ENCODE measurements around the gene GFER.
"Not testable (repeated sequence)": the region's sequence is repeated elsewhere in the genome, so short reads cannot be mapped to it uniquely, and the experiment has no call there.

GFER gene

DNA sequence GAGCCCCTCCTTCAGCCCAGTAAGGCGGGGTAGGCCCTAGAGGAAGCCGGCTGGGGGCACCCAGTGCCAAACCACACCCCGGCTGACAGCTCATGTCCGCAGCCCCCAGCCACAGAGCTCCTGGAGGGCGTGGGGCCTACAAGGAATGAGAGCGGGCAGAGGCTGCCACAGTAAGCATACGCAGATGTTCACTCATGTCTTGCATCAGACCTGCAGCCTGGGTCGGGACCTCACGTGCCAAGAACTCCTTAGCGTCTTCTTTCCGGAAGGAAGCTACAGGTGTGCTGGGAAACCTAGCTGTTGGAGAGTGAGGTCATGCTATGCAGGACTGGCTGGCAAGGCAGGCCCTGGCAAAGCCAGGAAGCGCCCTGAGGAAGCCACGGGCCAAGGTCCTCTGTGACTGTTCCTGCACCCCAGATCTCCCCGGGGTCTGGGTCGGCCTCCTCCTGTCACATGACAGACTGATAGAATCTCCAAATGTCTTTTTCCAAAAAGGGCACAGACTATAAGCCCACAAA lies 24.1 kb downstream of the GFER start:
- no peak for DNase-seq

DNA sequence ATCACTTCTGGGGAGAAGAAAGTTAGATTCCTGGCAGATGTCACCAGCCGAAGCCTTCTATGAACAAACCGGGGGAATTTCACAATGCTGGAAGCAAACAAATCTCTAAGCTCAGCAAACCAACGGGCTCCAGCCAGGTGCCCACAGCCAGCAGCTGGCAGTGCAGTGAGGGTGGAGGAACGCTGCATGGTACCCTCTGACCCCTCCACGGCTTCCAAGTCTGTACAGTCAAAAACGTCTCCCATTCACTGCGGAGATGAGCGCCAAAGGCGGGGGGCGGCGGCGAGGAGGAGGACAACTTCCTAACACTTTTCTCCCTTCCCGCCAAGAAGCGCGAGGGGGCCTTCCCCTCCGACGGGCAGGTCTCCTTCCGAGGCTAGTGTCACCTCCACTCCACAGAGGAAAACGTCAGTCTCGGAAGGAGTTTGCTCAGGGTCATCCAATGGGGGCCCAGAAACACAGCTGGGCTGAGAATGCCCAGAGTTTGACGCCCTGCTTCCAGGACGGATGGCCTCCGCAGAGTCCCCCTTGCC lies 24.7 kb downstream of the GFER start:
- DNase-seq: no peak

GRCh38 chr16:2009164-2009711 lies 25.2 kb downstream of the GFER start:
- no peak for DNase-seq

DNA sequence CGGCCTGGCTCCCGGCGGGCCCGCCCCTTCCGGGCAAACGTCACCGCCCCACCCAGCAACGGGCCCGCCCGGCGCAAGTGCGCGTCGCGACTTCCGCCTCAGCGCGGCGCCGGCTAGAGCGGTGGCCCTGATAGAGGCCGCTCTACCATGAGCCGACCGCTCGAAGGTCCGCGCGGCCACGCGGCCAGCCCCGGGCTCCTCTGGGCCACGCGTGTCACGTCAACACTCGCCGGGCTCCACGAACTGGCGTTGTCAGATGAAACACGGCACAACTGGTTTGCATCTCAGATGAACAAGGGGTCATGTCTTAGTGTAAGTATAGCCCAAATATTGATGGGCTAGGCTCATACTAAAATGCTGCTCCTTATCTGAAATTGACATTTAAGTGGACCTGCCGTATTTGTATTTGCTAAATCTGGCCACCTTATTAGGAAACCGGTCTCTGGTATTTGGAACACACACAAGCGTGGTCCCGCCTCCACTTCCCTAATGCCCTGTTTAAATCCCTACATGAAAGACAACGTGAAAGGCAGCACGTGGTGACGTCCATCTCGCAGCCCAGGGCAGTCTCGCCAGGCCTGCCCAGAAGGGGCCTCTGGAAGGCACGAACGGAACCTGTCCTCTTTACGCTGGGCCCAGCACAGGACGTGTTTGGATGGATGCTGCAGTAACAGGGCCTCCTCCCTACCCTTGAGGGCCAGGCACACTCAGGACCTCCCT lies 26.0 kb downstream of the GFER start, which contains the start of gene ZNF598:
ZNF598 (minus strand) TSS at position 31 of the 720 bp plus-strand sequence.
- peak; percentile 89 for DNase-seq

- not testable (repeated sequence) for DNase-seq
These were observed 27.7 kb downstream of the GFER start for GRCh38 chr16:2011726-2012125.

GRCh38 chr16:2013527-2013926 lies 29.5 kb downstream of the GFER start:
- DNase-seq: no peak

- no peak for DNase-seq
These were observed 31.3 kb downstream of the GFER start for GRCh38 chr16:2015117-2015946.

- DNase-seq: no peak
These were observed 31.9 kb downstream of the GFER start for GRCh38 chr16:2015947-2016208.

DNA sequence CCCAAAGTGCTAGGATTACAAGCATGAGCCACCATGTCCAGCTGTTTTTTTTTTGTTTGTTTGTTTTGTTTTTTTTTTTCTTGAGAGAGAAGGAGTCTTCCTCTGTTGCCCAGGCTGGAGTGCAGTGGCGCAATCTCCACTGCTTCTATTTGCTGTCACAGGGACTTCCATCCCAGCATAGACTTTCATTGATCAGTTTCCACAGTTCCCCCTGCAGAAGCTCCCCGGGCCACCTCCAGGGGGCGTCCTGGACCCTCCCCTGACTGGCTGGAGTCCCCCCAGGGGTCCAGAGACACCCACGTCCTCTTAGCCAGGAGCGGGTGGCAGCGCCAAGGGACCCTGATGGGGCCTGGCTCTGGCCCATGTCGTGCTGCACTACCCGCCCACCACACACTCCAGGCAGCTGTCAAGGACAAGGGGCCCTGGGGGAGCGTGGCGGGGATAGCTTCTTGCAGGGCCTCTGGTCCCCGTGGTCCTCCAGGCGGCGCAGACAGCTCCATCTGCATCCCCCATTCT lies 32.5 kb downstream of the GFER start:
- peak; percentile 20 for DNase-seq

DNA sequence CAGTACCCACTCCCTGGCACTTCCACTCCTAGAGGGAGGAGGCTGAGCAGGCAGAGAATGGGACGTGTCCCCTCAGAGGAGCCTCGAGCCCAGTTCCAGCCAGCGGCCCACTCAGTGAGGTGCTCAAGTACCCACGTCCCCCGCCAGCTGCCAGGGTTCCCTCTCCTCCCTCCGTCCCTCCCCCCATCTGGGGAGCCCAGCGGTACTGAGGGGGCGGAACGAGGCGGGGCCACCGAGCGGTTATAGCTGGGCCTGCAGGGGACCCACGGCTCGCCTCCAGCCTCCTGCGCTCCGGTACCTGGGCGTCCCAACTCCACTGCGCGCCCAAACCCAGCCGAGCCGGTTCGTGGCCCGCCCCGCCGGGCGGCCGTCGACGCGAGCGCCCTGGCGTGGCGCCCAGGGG lies 35.5 kb downstream of the GFER start, which contains the start of gene NPW:
NPW (plus strand) TSS at position 268 of the 403 bp plus-strand sequence.
- peak; percentile 30 for DNase-seq

DNA sequence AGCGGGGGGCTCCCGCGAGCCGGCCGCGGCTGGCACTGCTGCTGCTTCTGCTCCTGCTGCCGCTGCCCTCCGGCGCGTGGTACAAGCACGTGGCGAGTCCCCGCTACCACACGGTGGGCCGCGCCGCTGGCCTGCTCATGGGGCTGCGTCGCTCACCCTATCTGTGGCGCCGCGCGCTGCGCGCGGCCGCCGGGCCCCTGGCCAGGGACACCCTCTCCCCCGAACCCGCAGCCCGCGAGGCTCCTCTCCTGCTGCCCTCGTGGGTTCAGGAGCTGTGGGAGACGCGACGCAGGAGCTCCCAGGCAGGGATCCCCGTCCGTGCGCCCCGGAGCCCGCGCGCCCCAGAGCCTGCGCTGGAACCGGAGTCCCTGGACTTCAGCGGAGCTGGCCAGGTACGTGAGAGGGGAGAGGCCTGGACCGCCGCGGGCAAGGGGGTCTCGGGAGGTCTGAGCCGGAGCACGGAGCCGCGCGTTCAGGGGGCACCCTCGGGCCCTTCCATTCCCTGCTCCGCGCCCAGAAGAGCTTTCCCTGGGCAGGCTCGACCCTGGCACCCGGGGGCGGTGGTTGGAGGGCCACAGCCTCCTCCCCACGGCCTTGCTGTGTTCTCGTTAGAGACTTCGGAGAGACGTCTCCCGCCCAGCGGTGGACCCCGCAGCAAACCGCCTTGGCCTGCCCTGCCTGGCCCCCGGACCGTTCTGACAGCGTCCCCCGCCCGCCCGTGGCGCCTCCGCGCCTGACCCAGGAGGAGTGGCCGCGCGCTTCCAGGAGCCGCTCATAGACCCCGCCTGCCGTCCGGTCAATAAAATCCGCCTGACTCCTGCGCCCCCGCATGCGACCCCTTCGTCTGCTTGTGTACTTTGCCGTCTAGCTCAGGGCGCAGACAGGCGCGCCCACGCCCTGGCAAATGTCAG lies 36.2 kb downstream of the GFER start:
- DNase-seq: no peak

DNA sequence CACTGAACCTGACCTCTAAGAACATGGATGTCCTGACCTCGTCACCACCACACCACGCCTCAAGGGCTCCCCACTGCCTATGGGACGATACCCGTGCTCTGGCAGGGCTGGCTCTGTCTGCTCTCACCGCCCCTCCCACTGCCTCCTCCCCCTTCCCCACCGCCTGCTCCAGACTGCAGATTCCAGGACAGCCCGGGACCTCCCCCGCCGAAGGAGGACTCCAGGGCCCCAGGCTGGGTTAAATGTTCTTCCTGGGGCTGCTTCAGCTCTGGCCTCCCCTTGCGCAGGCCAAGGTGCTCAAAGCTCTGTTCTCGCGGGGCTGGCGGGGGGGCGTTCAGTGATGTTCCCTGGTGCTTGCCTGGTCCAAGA lies 38.7 kb downstream of the GFER start:
- no peak for DNase-seq

DNA sequence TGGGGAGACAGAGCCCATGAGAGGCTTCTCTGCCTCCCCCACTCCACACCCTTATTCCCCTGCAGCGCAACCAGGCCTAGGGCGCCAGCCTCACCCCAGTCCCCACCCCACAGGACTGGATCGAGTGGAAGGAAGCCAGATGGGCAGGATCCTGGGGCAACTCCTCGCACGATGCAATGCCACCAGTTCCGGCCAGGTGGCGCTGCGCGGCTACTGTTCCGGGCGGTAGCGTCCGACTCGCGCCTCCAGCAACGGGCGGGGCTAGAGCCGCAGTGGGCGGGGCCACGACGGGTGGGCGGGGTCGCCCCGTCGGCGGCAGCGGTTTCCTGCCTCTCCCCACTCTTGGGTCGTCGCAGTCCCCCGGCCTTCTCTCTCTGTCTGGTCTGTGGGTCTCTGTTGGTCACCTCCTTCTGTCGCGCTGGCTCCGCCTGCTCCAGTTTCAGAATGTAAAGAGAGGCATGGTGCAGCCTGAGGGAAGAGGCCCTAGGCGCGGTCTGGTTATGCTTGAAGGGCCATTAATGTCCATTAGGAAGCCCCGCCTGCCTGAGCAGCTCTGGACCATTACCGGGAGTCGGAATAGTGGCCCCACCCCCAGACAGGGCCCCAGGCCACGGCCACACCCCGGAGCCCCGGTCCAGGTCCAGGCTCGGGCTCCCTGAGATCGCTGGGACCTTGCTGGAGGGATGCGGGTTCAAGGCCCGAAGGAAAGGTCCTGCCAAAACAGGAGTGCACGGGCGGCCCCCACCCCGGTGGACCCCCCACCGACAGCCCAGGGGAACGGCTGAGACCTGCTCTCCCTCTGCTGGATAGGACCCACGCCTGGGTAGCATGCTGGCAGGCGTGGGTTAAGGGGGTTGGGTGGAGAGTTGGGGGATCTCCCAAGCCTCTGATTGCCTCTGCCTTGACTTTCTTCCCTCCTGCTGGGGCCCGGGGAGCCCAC lies 39.4 kb downstream of the GFER start:
- peak; percentile 88 for DNase-seq

GRCh38 chr16:2024032-2024420 lies 40.0 kb downstream of the GFER start:
- DNase-seq: no peak

- no peak for DNase-seq
These were observed 41.3 kb downstream of the GFER start for GRCh38 chr16:2025251-2025650.

DNA sequence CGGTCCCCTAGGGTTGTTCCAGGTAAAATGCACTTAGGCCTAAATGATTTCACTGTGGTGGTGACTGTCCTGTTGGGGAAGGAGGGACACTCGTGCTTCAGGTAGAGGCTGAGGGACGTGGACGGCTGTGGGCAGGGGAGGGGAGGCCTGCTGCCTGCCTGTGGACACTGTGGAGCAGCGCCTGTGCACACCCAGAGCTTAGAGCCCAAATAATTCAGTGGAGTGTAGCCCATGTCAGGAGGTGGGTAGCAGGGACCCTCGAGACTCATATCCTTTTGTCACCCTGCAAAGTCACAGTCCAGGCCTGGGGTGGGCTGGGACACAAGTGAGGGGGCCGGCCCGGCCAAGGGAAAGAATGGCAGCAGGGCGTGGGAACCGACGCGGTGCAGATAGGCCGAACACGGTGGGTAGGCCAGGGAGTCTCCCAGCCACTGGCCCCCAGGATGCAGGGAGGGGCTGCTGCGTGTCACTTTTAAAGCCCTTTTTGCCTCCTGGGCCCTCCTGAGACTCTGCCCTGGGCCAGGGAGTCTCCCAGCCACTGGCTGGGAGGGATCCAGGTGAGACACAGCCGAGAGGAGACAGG lies 42.0 kb downstream of the GFER start:
- no peak for DNase-seq

DNA sequence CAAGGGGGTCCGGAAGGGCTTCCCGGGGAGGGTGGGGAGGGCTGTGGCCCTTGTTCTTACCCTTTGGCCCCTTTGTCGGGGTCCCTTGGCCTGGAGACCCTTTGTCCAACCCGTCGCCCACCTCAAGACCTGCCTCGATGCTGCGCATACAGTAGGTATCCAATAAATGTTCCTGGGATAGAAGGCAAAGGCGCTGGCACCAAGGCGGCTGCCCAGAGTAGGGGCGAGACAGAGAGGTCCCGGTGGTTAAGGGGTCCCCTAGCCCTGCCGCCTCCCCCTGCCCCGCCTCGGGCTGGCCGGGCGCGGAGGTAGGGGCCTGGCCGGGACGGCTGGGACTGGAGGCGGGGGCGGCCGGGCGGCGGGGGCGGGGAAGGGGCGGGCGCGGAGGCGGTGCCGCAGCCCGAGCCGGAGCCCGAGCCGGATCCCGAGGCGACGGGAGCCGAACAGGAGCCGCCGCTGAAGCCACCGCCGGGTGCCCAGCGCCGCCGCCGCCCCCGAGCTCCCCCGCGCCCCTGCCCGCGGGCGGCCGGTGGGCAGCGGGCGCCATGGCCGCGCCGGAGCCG lies 42.5 kb downstream of the GFER start, which contains the start of gene NHERF2:
NHERF2 (plus strand) TSS at position 442 of the 563 bp plus-strand sequence; CDS start at position 546, 104 bp downstream.
- DNase-seq: peak; percentile 43

DNA sequence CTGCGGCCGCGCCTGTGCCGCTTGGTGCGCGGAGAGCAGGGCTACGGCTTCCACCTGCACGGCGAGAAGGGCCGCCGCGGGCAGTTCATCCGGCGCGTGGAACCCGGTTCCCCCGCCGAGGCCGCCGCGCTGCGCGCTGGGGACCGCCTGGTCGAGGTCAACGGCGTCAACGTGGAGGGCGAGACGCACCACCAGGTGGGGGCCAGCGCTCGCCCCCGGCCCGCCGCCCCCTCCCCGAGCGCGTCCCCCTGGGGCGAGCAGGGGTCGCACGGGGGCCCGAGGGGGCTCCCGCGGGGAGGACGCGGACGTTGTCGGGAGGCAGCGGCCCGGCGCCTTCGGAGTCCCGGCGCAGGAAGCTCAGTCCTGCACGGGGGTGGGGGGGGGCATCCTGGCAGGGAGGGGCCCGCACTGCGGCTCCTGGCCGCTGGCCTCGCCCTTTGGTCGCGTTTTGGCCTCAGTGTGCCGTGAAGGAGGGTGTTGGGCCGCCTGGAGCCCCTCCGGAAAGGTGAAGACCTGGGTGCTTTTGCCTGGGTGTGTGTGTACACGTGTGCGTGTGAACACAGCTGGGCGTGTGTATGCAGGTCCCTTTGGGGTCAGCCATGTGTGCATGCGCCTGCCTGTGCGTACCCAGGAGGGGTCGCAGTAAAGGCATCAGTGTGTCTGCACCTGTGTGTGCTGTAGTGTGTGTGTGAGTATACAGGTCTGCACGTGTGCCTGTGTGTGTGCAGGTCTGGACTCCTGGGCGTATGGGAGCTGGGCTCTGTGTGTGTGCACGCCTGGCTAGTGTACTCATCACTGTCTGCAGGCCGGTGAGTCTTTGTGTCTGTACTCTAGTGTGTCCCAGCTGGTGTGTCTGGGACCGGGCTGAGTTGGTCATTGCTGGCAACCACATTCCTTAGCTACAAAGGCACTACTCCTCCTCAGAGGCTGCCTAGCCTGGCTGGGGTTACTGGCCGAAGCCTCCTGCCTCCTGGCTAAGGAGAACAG lies 43.3 kb downstream of the GFER start:
- peak; percentile 45 for DNase-seq

GRCh38 chr16:2028146-2028545 lies 44.2 kb downstream of the GFER start:
- DNase-seq: no peak

All from NCI-H345 (cell line).